GM18511 (cell line): ENCODE results near the gene PTPRN2.

Experiments used
- ATAC-seq: cut with Tn5 transposase; IDR thresholded peaks from one replicate; pipeline ENCODE4 v1.9.1; 2021; ENCODE audit warnings: mild to moderate bottlenecking, moderate library complexity; ENCODE audit not compliant: unreplicated experiment

The PTPRN2 gene

GRCh38 chr7:158029509-158029908 is 558.1 kb downstream of the PTPRN2 start:
- ATAC-seq = no peak

GRCh38 chr7:158028971-158029370 is 558.7 kb downstream of the PTPRN2 start:
- ATAC-seq = no peak

GRCh38 chr7:158028290-158028941 is 559.2 kb downstream of the PTPRN2 start:
- ATAC-seq = no peak

GRCh38 chr7:158027646-158028045 is 560.0 kb downstream of the PTPRN2 start:
- ATAC-seq = no peak

GRCh38 chr7:158026636-158027265 is 560.9 kb downstream of the PTPRN2 start:
- ATAC-seq = no peak

- ATAC-seq = no peak
These were observed 561.7 kb downstream of the PTPRN2 start for GRCh38 chr7:158025686-158026600.

- no peak for ATAC-seq
These were observed 562.7 kb downstream of the PTPRN2 start for GRCh38 chr7:158024881-158025280.

GRCh38 chr7:158024351-158024715 is 563.3 kb downstream of the PTPRN2 start:
- ATAC-seq = no peak

- ATAC-seq = no peak
These were observed 563.8 kb downstream of the PTPRN2 start for GRCh38 chr7:158023681-158024350.

- ATAC-seq = no peak
These were observed 564.5 kb downstream of the PTPRN2 start for GRCh38 chr7:158023157-158023556.

- ATAC-seq = no peak
These were observed 565.0 kb downstream of the PTPRN2 start for GRCh38 chr7:158022601-158023000.

- ATAC-seq = no peak
These were observed 565.8 kb downstream of the PTPRN2 start for GRCh38 chr7:158021836-158022235.

GRCh38 chr7:158020706-158021095 is 566.9 kb downstream of the PTPRN2 start:
- ATAC-seq = no peak

- ATAC-seq = no peak
These were observed 567.6 kb downstream of the PTPRN2 start for GRCh38 chr7:158019726-158020705.

- no peak for ATAC-seq
These were observed 568.5 kb downstream of the PTPRN2 start for GRCh38 chr7:158018971-158019645.

GRCh38 chr7:158018098-158018762 is 569.4 kb downstream of the PTPRN2 start:
- ATAC-seq = no peak

- ATAC-seq = no peak
These were observed 570.2 kb downstream of the PTPRN2 start for GRCh38 chr7:158017111-158018097.
